ENCODE data around the gene KCMF1. TPM values are rescaled to one million over a fixed set of nuclear protein-coding genes. Genes with fewer than 3 reads are reported as not detected.
A peak's percentile ranks its signal among the peaks of the same experiment; 100 is the strongest.

KCMF1 gene
- polyA plus RNA-seq, 1 of the 3 experiments (the other 2 are of a cell fraction) = 37.0 TPM

GRCh38 chr2:84971510-84972206 lies 697 bp downstream of the KCMF1 start:
- Histone ChIP-seq H3K4me3 (ENCODE audit: low read depth in 2 of 2, low read length in 1 of 2) (peak overlapping the region; percentile 82 to 99), H3K9ac (peak overlapping the region; percentile 98), H2AFZ (ENCODE audit: low read depth) (no peak overlapping the region), H3K36me3 (replicated peaks in 1 of 2; ENCODE audit: control insufficient read depth in 1 of 2, insufficient read depth in 2 of 2, low read length in 1 of 2) (peaks cover 0 to 21% of the 10 kb centered on the region in 2 experiments), H4K20me1 (ENCODE audit: insufficient read depth) (peaks cover 46% of the 10 kb centered on the region), H3K4me1 (ENCODE audit: control insufficient read depth in 1 of 2, insufficient read depth in 2 of 2, low read depth in 1 of 2, low read length in 1 of 2) (peaks cover 10 to 12% of the 10 kb centered on the region in 2 experiments; a peak in 3 of 4 replicates), H3K27me3 (ENCODE audit: insufficient read depth) (no peaks in the 10 kb centered on the region), H3K79me2 (ENCODE audit: insufficient read depth) (peaks cover 86% of the 10 kb centered on the region), H3F3A (replicated peaks; ENCODE audit: insufficient read depth) (peaks cover 35% of the 10 kb centered on the region), H3K9me3 (no peaks in the 10 kb centered on the region), H3K9me2 (no peaks in the 10 kb centered on the region), H3K4me2 (peak overlapping the region; percentile 97), H3K27ac (ENCODE audit: low read depth in 2 of 2, low read length in 1 of 2) (peak overlapping the region; percentile 88 to 93)
- DNase-seq = peak; percentile 86
- ChIA-PET POLR2A (interaction anchor here (0.5 to 1.0 kb wide), 2 partner anchors 18 to 78 kb away, joined by 3 read pairs; no protein-coding TSS in a partner anchor), CTCF (interaction anchor here (0.9 to 3.1 kb wide), 3 partner anchors 46 to 96 kb away, joined by 3 to 16 read pairs (median 3); no protein-coding TSS in a partner anchor)
- TF ChIP-seq MAX (IDR thresholded peaks at IDR 0.05; ENCODE audit: low read depth) = no peak
- no peak for TF ChIP-seq EZH2phosphoT487 (IDR thresholded peaks at IDR 0.05; ENCODE audit: borderline replicate concordance, low read depth)
- peak in 1 of 2 experiments; percentile 2; a peak in 1 of 4 replicates for TF ChIP-seq EP300 (IDR thresholded peaks at IDR 0.05; ENCODE audit: borderline replicate concordance in 1 of 2, low read depth in 1 of 2, low read length in 1 of 2)
- TF ChIP-seq MXI1 (IDR thresholded peaks at IDR 0.05; ENCODE audit: low read depth, low read length) = peak; percentile 34; the same call in 1 of the 2 replicates
- 0% methylated on average over 14 of the region's 99 CpGs for WGBS (ENCODE audit: low lambda C conversion rate)

GRCh38 chr2:84972207-84972783 lies 1.3 kb downstream of the KCMF1 start:
- ChIA-PET POLR2A (no interaction called here), CTCF (interaction anchor here (0.9 kb wide), 1 partner anchor 59 kb away, joined by 3 read pairs; no protein-coding TSS in a partner anchor)
- Histone ChIP-seq H2AFZ (ENCODE audit: low read depth) (no peak overlapping the region), H3K27me3 (ENCODE audit: insufficient read depth) (no peaks in the 10 kb centered on the region), H3F3A (replicated peaks; ENCODE audit: insufficient read depth) (peaks cover 35% of the 10 kb centered on the region), H3K9ac (peak overlapping the region; percentile 98), H3K9me2 (no peaks in the 10 kb centered on the region), H4K20me1 (ENCODE audit: insufficient read depth) (peaks cover 53% of the 10 kb centered on the region), H3K27ac (ENCODE audit: low read depth in 2 of 2, low read length in 1 of 2) (peak overlapping the region; percentile 88 to 93), H3K79me2 (ENCODE audit: insufficient read depth) (peaks cover 86% of the 10 kb centered on the region), H3K4me2 (peak overlapping the region; percentile 97), H3K36me3 (replicated peaks in 1 of 2; ENCODE audit: control insufficient read depth in 1 of 2, insufficient read depth in 2 of 2, low read length in 1 of 2) (peaks cover 0 to 18% of the 10 kb centered on the region in 2 experiments), H3K4me1 (ENCODE audit: control insufficient read depth in 1 of 2, insufficient read depth in 2 of 2, low read depth in 1 of 2, low read length in 1 of 2) (peaks cover 10 to 12% of the 10 kb centered on the region in 2 experiments; a peak in 3 of 4 replicates), H3K4me3 (ENCODE audit: low read depth in 2 of 2, low read length in 1 of 2) (peak overlapping the region; percentile 82 to 99), H3K9me3 (no peaks in the 10 kb centered on the region)
- 25% methylated on average over 11 of the region's 11 CpGs for WGBS (ENCODE audit: low lambda C conversion rate)
- no peak for DNase-seq
- TF ChIP-seq GATA2 (CRISPR knock-in tag; IDR thresholded peaks at IDR 0.05) = no peak
- TF ChIP-seq CHD2 (IDR thresholded peaks at IDR 0.05; ENCODE audit: low read length, partially characterized antibody) = no peak
- TF ChIP-seq TAF1 (IDR thresholded peaks at IDR 0.05; ENCODE audit: borderline replicate concordance, low read depth, low read length) = no peak; the same call in 1 of the 2 replicates
- TF ChIP-seq MAX (IDR thresholded peaks at IDR 0.05; ENCODE audit: low read depth) = no peak
- no peak for TF ChIP-seq RCOR1 (IDR thresholded peaks at IDR 0.05; ENCODE audit: low read length)
- no peak for TF ChIP-seq RAD21 (IDR thresholded peaks at IDR 0.05; ENCODE audit: low read length)
- TF ChIP-seq YY1 (IDR thresholded peaks at IDR 0.05; ENCODE audit: low read depth) = no peak
- TF ChIP-seq SIN3A (IDR thresholded peaks at IDR 0.05; ENCODE audit: borderline replicate concordance, low read depth, low read length) = no peak
- TF ChIP-seq RFX5 (IDR thresholded peaks at IDR 0.05; ENCODE audit: low read length) = no peak
- TF ChIP-seq POLR2AphosphoS5 (IDR thresholded peaks at IDR 0.05; ENCODE audit: low read depth, low read length) = no peak
- TF ChIP-seq FOSL2 (IDR thresholded peaks at IDR 0.05; ENCODE audit: borderline replicate concordance, low read depth) = no peak
- TF ChIP-seq NFIC (IDR thresholded peaks at IDR 0.05; ENCODE audit: borderline replicate concordance) = no peak
- TF ChIP-seq RXRA (IDR thresholded peaks at IDR 0.05; ENCODE audit: borderline replicate concordance, low read depth) = no peak
- TF ChIP-seq TEAD4 (IDR thresholded peaks at IDR 0.05; ENCODE audit: borderline replicate concordance, insufficient read depth) = no peak
- TF ChIP-seq ELF1 (IDR thresholded peaks at IDR 0.05) = no peak
- no peak for TF ChIP-seq ZBTB33 (IDR thresholded peaks at IDR 0.05; ENCODE audit: borderline replicate concordance, low read depth)
- TF ChIP-seq SMC3 (IDR thresholded peaks at IDR 0.05; ENCODE audit: low read depth, low read length) = no peak
